MM.1S (cell line): ENCODE data around the gene TBC1D28.
"Not testable (repeated sequence)": the region's sequence is repeated elsewhere in the genome, so short reads cannot be mapped to it uniquely, and the experiment has no call there.

Experiments
- DNase-seq: peaks from one replicate; pipeline ENCODE4 v3.0.0-alpha.2; 2015
- H2AFZ ChIP-seq: fragments of 300-600 bp; sonication (generic); 2 replicates; pipeline ENCODE4 v1.6.0; 2016; ENCODE audit warnings: antibody characterized with exemption, low read length
- H3F3A ChIP-seq: fragments of 300-600 bp; sonication (generic); 2 replicates; pipeline ENCODE4 v1.6.1; 2016; ENCODE audit warnings: mild to moderate bottlenecking, antibody characterized with exemption, low read length, moderate library complexity, mixed read lengths; ENCODE audit not compliant: insufficient read depth
- H3K27ac ChIP-seq: fragments of 300-600 bp; sonication (generic); 2 replicates; pipeline ENCODE4 v1.5.1; 2016; ENCODE audit warnings: mild to moderate bottlenecking, low read length
- H3K27me3 ChIP-seq: fragments of 300-600 bp; sonication (generic); replicated peaks from 2 replicates; pipeline ENCODE4 v1.6.0; 2016; ENCODE audit warnings: low read length; ENCODE audit not compliant: insufficient read depth
- H3K36me3 ChIP-seq: fragments of 300-600 bp; sonication (generic); replicated peaks from 2 replicates; pipeline ENCODE4 v1.6.1; 2016; ENCODE audit warnings: mild to moderate bottlenecking, low read length, mixed read lengths; ENCODE audit not compliant: insufficient read depth
- H3K4me1 ChIP-seq: fragments of 300-600 bp; sonication (generic); 2 replicates; pipeline ENCODE4 v1.6.1; 2016; ENCODE audit warnings: low read length, mixed read lengths
- H3K4me2 ChIP-seq: fragments of 300-600 bp; sonication (generic); 2 replicates; pipeline ENCODE4 v1.6.0; 2016; ENCODE audit warnings: low read depth, low read length
- H3K4me3 ChIP-seq: fragments of 300-600 bp; sonication (generic); 2 replicates; pipeline ENCODE4 v1.5.1; 2016; ENCODE audit warnings: low read length, mixed read lengths
- H3K79me2 ChIP-seq: fragments of 300-600 bp; sonication (generic); 2 replicates; pipeline ENCODE4 v1.6.1; 2016; ENCODE audit warnings: mixed run types, low read length, mixed read lengths
- H3K9ac ChIP-seq: fragments of 300-600 bp; sonication (generic); 2 replicates; pipeline ENCODE4 v1.6.1; 2016; ENCODE audit warnings: low read length, mixed read lengths
- H3K9me2 ChIP-seq: fragments of 300-600 bp; sonication (generic); replicated peaks from 2 replicates; pipeline ENCODE4 v1.6.1; 2016; ENCODE audit warnings: mild to moderate bottlenecking, low read length, mixed read lengths; ENCODE audit not compliant: insufficient read depth
- H3K9me3 ChIP-seq: fragments of 300-600 bp; sonication (generic); replicated peaks from 2 replicates; pipeline ENCODE4 v1.6.1; 2016; ENCODE audit warnings: mild to moderate bottlenecking, low read length, mixed read lengths; ENCODE audit not compliant: insufficient read depth
- H4K20me1 ChIP-seq: fragments of 300-600 bp; sonication (generic); 2 replicates; pipeline ENCODE4 v1.6.1; 2016; ENCODE audit warnings: mild to moderate bottlenecking, low read length, moderate library complexity, mixed read lengths; ENCODE audit not compliant: insufficient read depth

Gene TBC1D28

GRCh38 chr17:18593138-18593537 is 51.1 kb downstream of the TBC1D28 start:
- not testable (repeated sequence) for H3K4me1 ChIP-seq, H3K9ac ChIP-seq, H3K27ac ChIP-seq, H4K20me1 ChIP-seq, H3K4me2 ChIP-seq, H3K79me2 ChIP-seq, H3K9me3 ChIP-seq, H3K9me2 ChIP-seq, H3K27me3 ChIP-seq, H2AFZ ChIP-seq, H3F3A ChIP-seq, H3K4me3 ChIP-seq, DNase-seq, H3K36me3 ChIP-seq
